Measurements from ENCODE around the gene SNX5.

GRCh38 chr20:17946040-17946439 is 22.6 kb downstream of the SNX5 start:
- TF ChIP-seq JDP2 (CRISPR knock-in tag; IDR thresholded peaks at IDR 0.05; ENCODE audit: borderline replicate concordance) (no peak), SAFB2 (CRISPR knock-in tag; IDR thresholded peaks at IDR 0.05; ENCODE audit: borderline replicate concordance, low read depth) (no peak), CTCF (CRISPR knock-in tag; IDR thresholded peaks at IDR 0.05) (no peak), SMYD3 (CRISPR knock-in tag; IDR thresholded peaks at IDR 0.05) (no peak), CHD4 (IDR thresholded peaks at IDR 0.05; ENCODE audit: borderline replicate concordance, low read length) (no peak), ATF6 (CRISPR knock-in tag; conservative IDR thresholded peaks at IDR 0.05) (no peak), RFX5 (IDR thresholded peaks at IDR 0.05; ENCODE audit: low read depth, low read length) (no peak), SRSF9 (IDR thresholded peaks at IDR 0.05; ENCODE audit: borderline replicate concordance, insufficient read depth, low read depth, low read length, poor library complexity, severe bottlenecking) (no peak), TCF7L2 (IDR thresholded peaks at IDR 0.05; ENCODE audit: low read depth, low read length) (no peak), SIN3A (IDR thresholded peaks at IDR 0.05; ENCODE audit: borderline replicate concordance, low read depth, low read length) (no peak), KDM1A (CRISPR knock-in tag; IDR thresholded peaks at IDR 0.05) (no peak), ZNF207 (IDR thresholded peaks at IDR 0.05; ENCODE audit: borderline replicate concordance) (no peak), MYPOP (CRISPR knock-in tag; IDR thresholded peaks at IDR 0.05) (no peak), MTA3 (CRISPR knock-in tag; IDR thresholded peaks at IDR 0.05) (no peak)
